ENCODE data around the gene ALAD. TPM values are rescaled to one million over a fixed set of nuclear protein-coding genes. Genes with fewer than 3 reads are reported as not detected.
A peak's percentile ranks its signal among the peaks of the same experiment; 100 is the strongest.

ALAD gene
- total and polyA plus RNA-seq, 9 of the 15 experiments (the other 6 are each of a cell fraction or from before 2014, with no cell fraction given) = 1.3 to 12.7 (median 6.8) TPM

- TF ChIP-seq, protein P1, sequence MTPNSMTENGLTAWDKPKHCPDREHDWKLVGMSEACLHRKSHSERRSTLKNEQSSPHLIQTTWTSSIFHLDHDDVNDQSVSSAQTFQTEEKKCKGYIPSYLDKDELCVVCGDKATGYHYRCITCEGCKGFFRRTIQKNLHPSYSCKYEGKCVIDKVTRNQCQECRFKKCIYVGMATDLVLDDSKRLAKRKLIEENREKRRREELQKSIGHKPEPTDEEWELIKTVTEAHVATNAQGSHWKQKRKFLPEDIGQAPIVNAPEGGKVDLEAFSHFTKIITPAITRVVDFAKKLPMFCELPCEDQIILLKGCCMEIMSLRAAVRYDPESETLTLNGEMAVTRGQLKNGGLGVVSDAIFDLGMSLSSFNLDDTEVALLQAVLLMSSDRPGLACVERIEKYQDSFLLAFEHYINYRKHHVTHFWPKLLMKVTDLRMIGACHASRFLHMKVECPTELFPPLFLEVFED (CRISPR knock-in tag; conservative IDR thresholded peaks at IDR 0.05) = no peak
- TF ChIP-seq MLX (CRISPR knock-in tag; conservative IDR thresholded peaks at IDR 0.05) (no peak), ESRRA (IDR thresholded peaks at IDR 0.05; ENCODE audit: borderline replicate concordance, low read depth) (no peak), ZNF561 (CRISPR knock-in tag; conservative IDR thresholded peaks at IDR 0.05) (no peak), ZNF184 (CRISPR knock-in tag; IDR thresholded peaks at IDR 0.05) (no peak), HNRNPLL (IDR thresholded peaks at IDR 0.05; ENCODE audit: low read depth, low read length, poor library complexity, severe bottlenecking) (no peak), ZNF707 (CRISPR knock-in tag; conservative IDR thresholded peaks at IDR 0.05) (no peak), SRSF9 (IDR thresholded peaks at IDR 0.05; ENCODE audit: borderline replicate concordance, low read depth, low read length) (no peak), POLR2B (IDR thresholded peaks at IDR 0.05; ENCODE audit: low read depth, partially characterized antibody) (no peak), ELK3 (CRISPR knock-in tag; IDR thresholded peaks at IDR 0.05) (no peak), ZNF584 (CRISPR knock-in tag; IDR thresholded peaks at IDR 0.05; ENCODE audit: low read depth) (no peak), ZNF253 (CRISPR knock-in tag; conservative IDR thresholded peaks at IDR 0.05) (no peak), SOX6 (IDR thresholded peaks at IDR 0.05) (peak; percentile 100), HMG20B (CRISPR knock-in tag; IDR thresholded peaks at IDR 0.05) (no peak), SRSF7 (optimal IDR thresholded peaks at IDR 0.05; ENCODE audit: low read depth, low read length) (no peak), ZBED1 (IDR thresholded peaks at IDR 0.05) (no peak), BACH1 (tag; IDR thresholded peaks at IDR 0.05) (0 out of 2 replicates have a peak, but pooled peaks have one; percentile 35), BRD9 (IDR thresholded peaks at IDR 0.05; ENCODE audit: low read depth, partially characterized antibody) (no peak), RB1 (IDR thresholded peaks at IDR 0.05; ENCODE audit: low read depth) (peak; percentile 32; the same call in 1 of the 2 replicates), ZNF212 (CRISPR knock-in tag; IDR thresholded peaks at IDR 0.05) (no peak)
- TF ChIP-seq, protein P2, sequence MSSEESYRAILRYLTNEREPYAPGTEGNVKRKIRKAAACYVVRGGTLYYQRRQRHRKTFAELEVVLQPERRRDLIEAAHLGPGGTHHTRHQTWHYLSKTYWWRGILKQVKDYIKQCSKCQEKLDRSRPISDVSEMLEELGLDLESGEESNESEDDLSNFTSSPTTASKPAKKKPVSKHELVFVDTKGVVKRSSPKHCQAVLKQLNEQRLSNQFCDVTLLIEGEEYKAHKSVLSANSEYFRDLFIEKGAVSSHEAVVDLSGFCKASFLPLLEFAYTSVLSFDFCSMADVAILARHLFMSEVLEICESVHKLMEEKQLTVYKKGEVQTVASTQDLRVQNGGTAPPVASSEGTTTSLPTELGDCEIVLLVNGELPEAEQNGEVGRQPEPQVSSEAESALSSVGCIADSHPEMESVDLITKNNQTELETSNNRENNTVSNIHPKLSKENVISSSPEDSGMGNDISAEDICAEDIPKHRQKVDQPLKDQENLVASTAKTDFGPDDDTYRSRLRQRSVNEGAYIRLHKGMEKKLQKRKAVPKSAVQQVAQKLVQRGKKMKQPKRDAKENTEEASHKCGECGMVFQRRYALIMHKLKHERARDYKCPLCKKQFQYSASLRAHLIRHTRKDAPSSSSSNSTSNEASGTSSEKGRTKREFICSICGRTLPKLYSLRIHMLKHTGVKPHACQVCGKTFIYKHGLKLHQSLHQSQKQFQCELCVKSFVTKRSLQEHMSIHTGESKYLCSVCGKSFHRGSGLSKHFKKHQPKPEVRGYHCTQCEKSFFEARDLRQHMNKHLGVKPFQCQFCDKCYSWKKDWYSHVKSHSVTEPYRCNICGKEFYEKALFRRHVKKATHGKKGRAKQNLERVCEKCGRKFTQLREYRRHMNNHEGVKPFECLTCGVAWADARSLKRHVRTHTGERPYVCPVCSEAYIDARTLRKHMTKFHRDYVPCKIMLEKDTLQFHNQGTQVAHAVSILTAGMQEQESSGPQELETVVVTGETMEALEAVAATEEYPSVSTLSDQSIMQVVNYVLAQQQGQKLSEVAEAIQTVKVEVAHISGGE (CRISPR knock-in tag; IDR thresholded peaks at IDR 0.05) = peak in 1 of 3 experiments; percentile 81; a peak in 2 of 6 replicates
Measured at GRCh38 chr9:113368982-113369854, 31.9 kb downstream of the ALAD start (continued).
